NCI-H2171 (cell line): Measurements from ENCODE around the gene MTG2.

Source experiments
- DNase-seq: peaks from one replicate; lab custom pipeline; 2025; lab: John Stamatoyannopoulos, UW

Gene MTG2

GRCh38 chr20:62233684-62234083 is 50.9 kb downstream of the MTG2 start:
- no peak for DNase-seq

- no peak for DNase-seq
These were observed 51.5 kb downstream of the MTG2 start for GRCh38 chr20:62234339-62234738.

- DNase-seq: no peak
These were observed 52.4 kb downstream of the MTG2 start for GRCh38 chr20:62235001-62235776.

- DNase-seq: no peak
These were observed 52.9 kb downstream of the MTG2 start for GRCh38 chr20:62235777-62236157.

GRCh38 chr20:62236200-62236599 is 53.4 kb downstream of the MTG2 start:
- DNase-seq: no peak

- no peak for DNase-seq
These were observed 54.1 kb downstream of the MTG2 start for GRCh38 chr20:62236766-62237513.

GRCh38 chr20:62237514-62237800 is 54.6 kb downstream of the MTG2 start:
- DNase-seq: no peak

- peak; percentile 99 for DNase-seq
These were observed 55.2 kb downstream of the MTG2 start, which contains the start of gene OSBPL2 for GRCh38 chr20:62237801-62238568. Gene OSBPL2 (plus strand): TSS chr20:62238521. CDS start chr20:62256185, 17,664 bp downstream.

- no peak for DNase-seq
These were observed 55.9 kb downstream of the MTG2 start for GRCh38 chr20:62238569-62239277.

GRCh38 chr20:62239278-62239879 is 56.6 kb downstream of the MTG2 start:
- DNase-seq: no peak

GRCh38 chr20:62240020-62240685 is 57.3 kb downstream of the MTG2 start:
- no peak for DNase-seq

- DNase-seq: no peak
These were observed 58.7 kb downstream of the MTG2 start for GRCh38 chr20:62241506-62241905.

GRCh38 chr20:62242176-62242575 is 59.3 kb downstream of the MTG2 start:
- DNase-seq: no peak

- no peak for DNase-seq
These were observed 60.3 kb downstream of the MTG2 start for GRCh38 chr20:62243106-62243505.

GRCh38 chr20:62243906-62244515 is 61.2 kb downstream of the MTG2 start:
- no peak for DNase-seq

- DNase-seq: no peak
These were observed 61.8 kb downstream of the MTG2 start for GRCh38 chr20:62244644-62245108.

GRCh38 chr20:62245911-62246280 is 63.1 kb downstream of the MTG2 start:
- no peak for DNase-seq

- no peak for DNase-seq
These were observed 63.6 kb downstream of the MTG2 start for GRCh38 chr20:62246431-62246830.

- no peak for DNase-seq
These were observed 64.2 kb downstream of the MTG2 start for GRCh38 chr20:62246872-62247652.
